Stimulated activated CD4-positive, alpha-beta T cell treated with anti-CD3 and anti-CD28 coated beads, Interleukin-15, amount 100 ng/mL, for 1 hour (primary cell): ENCODE data around the gene CLEC4C.
"Not testable (repeated sequence)": the region's sequence is repeated elsewhere in the genome, so short reads cannot be mapped to it uniquely, and the experiment has no call there.

Experiments used
- DNase-seq, 2 donors: peaks; one replicate each; pipeline ENCODE4 v3.0.0-alpha.2; 2020; ENCODE audit warnings: low read depth in 1 of 2, low spot score in 1 of 2

Gene CLEC4C, protein sequence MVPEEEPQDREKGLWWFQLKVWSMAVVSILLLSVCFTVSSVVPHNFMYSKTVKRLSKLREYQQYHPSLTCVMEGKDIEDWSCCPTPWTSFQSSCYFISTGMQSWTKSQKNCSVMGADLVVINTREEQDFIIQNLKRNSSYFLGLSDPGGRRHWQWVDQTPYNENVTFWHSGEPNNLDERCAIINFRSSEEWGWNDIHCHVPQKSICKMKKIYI

DNA sequence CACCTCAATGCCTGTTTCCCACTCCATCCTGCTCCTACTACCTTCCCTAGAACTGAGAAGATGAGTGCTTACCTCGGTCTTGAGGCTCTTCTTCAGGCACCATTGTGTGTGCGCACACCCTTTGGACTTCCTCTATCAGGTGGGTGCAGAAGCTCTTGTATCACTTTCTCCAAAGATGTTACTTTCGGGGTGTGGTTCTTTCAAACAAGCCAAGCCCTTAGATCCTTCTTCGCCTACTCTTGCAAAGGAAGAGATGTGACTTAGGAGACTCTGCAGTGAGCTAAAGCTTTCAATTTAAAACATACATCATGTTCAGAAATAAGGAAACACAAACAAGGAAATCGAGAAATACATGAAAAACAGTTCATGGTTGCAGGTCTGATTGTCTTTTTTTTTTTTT is at the start of gene CLEC4C:
CLEC4C (minus strand) TSS at position 130 of the 400 bp plus-strand sequence; CDS start at position 103, 27 bp downstream.
- no peak for DNase-seq

- DNase-seq, result no peak
Observed at GRCh38 chr12:7793211-7793610, 46.0 kb upstream of the CLEC4C start.

- not testable (repeated sequence) for DNase-seq
Observed at GRCh38 chr12:7788884-7789528, 41.8 kb upstream of the CLEC4C start, which contains the start of gene NANOG. Gene NANOG, plus strand, starts transcription at chr12:7789402. Its CDS starts 213 bp downstream, at chr12:7789615.

GRCh38 chr12:7788294-7788660 is 41.1 kb upstream of the CLEC4C start:
- no peak for DNase-seq

DNA sequence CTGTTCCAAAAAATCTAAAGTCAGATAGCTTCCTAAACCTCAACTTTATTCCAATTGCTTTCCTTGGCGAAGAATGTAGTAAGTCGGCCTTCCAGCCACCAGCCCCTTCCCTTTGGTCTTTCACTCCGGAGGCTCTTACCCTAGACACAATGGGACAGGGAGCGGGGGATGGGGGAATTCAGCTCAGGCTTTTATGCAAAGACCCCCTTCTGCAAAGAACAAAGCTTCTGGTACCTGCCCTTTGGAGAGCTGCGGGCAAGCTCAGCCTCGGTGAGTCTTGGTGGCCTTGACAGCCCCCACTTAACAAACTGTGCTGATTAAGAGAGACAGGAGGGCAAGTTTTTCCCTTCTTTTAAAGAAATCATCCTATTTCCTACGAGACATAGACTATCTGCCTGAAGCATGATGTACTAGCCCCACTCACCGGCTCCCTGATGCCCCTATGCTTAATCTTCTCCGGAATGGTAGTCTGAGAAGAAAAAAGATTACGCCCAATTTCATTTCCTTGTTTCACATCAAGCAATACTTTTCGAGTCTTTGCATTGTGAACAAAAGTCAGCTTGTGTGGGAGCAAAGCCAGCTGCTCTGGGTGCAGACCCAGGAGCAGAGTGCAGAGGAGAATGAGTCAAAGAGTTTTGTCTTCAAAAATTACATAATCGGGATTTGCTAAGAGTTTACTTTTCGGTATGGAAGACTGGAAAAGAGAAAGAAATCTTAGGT is 40.6 kb upstream of the CLEC4C start:
- DNase-seq, result no peak

DNA sequence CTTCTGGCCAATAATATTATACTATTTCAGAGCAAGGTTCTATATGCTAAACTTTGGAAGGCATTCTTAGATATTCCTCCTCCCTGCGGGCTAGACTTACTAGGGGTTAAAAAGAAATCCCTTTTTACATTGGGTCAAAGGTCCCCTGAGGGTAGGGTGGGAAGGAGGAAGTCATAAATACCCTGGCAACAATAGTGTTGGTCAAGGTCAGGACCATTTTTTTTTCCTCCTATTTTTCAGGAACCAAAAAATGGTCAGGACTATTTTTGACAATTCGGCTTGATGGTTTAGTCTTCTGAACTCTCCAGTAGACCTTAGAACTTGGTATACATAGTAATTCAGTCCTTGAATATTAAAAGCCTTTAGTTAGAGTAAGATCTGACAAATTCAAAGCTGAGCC is 37.5 kb upstream of the CLEC4C start:
- no peak for DNase-seq

DNA sequence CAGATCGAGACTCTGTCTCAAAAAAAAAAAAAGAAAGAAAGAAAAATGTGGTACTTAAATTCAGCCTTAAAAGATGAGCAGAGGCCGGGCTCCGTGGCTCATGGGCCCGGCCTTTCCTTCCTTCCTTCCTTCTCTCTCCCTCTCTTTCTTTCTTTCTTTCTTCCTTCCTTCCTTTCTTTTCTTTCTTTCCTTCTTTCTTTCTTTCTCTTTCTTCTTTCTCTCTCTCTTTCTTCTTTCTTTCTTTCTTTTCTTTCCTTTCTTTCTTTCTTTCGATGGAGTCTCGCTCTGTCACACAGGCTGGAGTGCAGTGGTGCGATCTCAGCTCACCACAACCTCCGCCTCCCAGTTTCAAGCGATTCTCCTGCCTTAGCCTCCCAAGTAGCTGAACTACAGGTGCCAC is 36.3 kb upstream of the CLEC4C start:
- not testable (repeated sequence) for DNase-seq

DNA sequence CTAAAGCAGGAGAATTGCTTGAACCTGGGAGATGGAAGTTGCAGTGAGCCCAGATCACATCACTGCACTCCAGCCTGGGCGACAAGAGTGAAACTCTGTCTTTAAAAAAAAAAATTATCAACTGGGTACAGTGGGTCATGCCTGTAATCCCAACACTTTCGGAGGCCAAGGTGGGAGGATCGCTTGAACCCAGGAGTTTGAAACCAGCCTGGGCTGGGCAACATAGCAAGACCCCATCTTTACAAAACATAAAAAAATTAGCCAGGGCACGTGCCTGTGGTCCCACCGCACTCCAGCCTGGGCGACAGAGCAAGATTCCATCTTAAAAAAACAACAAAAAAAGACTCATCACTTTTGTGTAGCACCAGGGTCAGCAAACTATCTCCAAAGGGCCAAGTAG is 34.9 kb upstream of the CLEC4C start:
- no peak for DNase-seq

DNA sequence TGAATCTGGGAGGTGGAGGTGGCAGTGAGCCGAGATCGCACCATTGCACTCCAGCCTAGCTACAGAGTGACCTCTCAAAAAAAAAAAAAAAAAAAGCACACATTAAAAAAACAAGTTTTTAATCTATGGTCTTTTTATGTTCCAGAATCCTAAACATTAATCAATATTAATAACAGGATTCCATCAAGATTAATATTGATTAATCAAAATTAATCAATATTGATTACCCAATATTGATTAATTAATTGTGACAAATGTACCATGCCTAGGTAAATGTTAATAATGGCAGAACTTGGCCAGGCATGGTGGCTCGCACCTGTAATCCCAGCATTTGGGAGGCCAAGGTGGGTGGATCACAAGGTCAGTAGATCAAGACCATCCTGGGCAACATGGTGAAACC is 34.1 kb upstream of the CLEC4C start:
- DNase-seq, result no peak

- no peak for DNase-seq
Observed at GRCh38 chr12:7769999-7770398, 22.8 kb upstream of the CLEC4C start.

DNA sequence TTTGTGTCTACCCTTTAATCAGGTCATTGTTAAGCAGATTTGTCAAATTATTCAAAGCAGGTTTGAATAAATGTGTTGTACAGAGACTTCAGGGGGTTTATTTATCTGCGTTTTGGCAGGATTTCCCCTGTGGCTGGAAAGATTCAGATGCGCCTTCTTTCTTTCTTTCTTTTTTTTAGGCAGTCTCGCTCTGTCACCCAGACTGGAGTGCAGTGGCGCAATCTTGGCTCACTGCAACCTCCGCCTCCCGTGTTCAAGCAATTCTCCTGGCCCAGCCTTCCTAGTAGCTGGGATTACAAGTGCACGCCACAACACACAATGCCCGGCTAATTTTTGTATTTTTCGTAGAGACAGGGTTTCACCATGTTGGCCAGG is 11.6 kb upstream of the CLEC4C start:
- no peak for DNase-seq

- no peak for DNase-seq
Observed at GRCh38 chr12:7756993-7757392, 9.8 kb upstream of the CLEC4C start.

- not testable (repeated sequence) for DNase-seq
Observed at GRCh38 chr12:7755668-7756067, 8.5 kb upstream of the CLEC4C start.

- DNase-seq, result not testable (repeated sequence)
Observed at GRCh38 chr12:7751941-7752922, 5.1 kb upstream of the CLEC4C start.

DNA sequence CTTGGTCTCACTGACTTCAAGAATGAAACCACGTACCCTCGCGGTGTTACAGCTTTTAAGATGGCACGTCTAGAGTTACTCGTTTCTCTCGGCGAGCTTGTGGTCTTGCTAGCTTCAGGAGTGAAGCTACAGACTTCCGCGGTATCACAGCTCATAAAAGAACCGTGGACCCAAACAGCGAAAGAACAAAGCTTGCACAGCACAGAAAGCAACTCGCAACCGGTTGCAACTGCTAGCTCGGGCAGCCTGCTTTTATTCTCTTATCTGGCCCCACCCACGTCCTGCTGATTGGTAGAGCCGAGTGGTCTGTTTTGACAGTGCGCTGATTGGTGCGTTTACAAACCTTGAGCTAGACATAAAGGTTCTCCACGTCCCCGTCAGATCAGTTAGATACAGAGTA is 4.2 kb upstream of the CLEC4C start:
- DNase-seq, result no peak

- DNase-seq, result no peak
Observed at GRCh38 chr12:7750350-7750749, 3.2 kb upstream of the CLEC4C start.

- DNase-seq, result no peak
Observed at GRCh38 chr12:7749442-7749841, 2.3 kb upstream of the CLEC4C start.

- DNase-seq, result no peak
Observed at GRCh38 chr12:7748852-7749251, 1.7 kb upstream of the CLEC4C start.

DNA sequence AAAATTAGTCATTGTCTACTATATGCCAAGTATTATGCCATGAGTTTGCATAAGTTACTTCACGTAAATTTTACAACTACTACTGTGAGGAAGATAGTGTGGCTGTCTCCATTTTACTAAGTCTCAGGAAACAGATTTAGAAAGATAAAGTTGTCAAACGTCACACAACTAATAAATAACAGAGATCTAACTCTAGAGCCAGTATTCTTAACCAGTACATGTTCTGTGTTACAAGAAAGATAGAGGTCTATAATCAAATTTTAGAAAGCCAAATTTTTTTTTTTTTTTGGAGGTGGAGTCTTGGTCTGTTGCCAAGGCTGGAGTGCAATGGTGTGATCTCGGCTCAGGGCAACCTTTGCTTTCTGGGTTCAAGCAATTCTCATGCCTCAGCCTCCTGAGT is 14.2 kb downstream of the CLEC4C start:
- DNase-seq, result no peak

GRCh38 chr12:7731486-7731885 is 15.7 kb downstream of the CLEC4C start:
- DNase-seq, result no peak

GRCh38 chr12:7730984-7731383 is 16.2 kb downstream of the CLEC4C start:
- DNase-seq, result not testable (repeated sequence)
